Activated CD8-positive, alpha-beta T cell treated with anti-CD3 and anti-CD28 coated beads for 36 hours (primary cell): ENCODE results near the gene GLYATL1. TPM values are rescaled to one million over a fixed set of nuclear protein-coding genes. Genes with fewer than 3 reads are reported as not detected.
A peak's percentile ranks its signal among the peaks of the same experiment; 100 is the strongest.

ENCODE experiments used
- ATAC-seq: fragments of 200-7000 bp; cut with Tn5 transposase; one replicate; pipeline ENCODE4 v1.10.0; 2021; ENCODE audit warnings: mild to moderate bottlenecking, moderate library complexity
- CTCF ChIA-PET: fragments of 350-600 bp; sonication (Branson Sonifier 250); formaldehyde crosslinking; loops from one replicate; lab custom pipeline; 2021; ENCODE audit warnings: antibody characterized with exemption; lab: Charles Lee
- POLR2A ChIA-PET: fragments of 350-600 bp; sonication (Branson Sonifier 250); formaldehyde crosslinking; loops from one replicate; lab custom pipeline; 2021; ENCODE audit warnings: antibody characterized with exemption; lab: Charles Lee
- DNase-seq: peaks from one replicate; pipeline ENCODE4 v3.0.0-alpha.2; 2020
- H3K27ac Mint-ChIP-seq: one replicate; pipeline ENCODE4 v1.8.0; 2021; ENCODE audit warnings: mild to moderate bottlenecking, mixed read lengths
- H3K27me3 Mint-ChIP-seq: one replicate; pipeline ENCODE4 v1.8.0; 2021; ENCODE audit warnings: mixed read lengths
- H3K36me3 Mint-ChIP-seq: one replicate; pipeline ENCODE4 v1.8.0; 2021; ENCODE audit warnings: low read depth, mixed read lengths
- H3K4me1 Mint-ChIP-seq: one replicate; pipeline ENCODE4 v1.8.0; 2021; ENCODE audit warnings: low read depth, mixed read lengths
- H3K4me3 Mint-ChIP-seq: one replicate; pipeline ENCODE4 v1.8.0; 2021; ENCODE audit warnings: mild to moderate bottlenecking, moderate library complexity, mixed read lengths
- H3K9me3 Mint-ChIP-seq: one replicate; pipeline ENCODE4 v1.8.0; 2021; ENCODE audit warnings: mixed read lengths
- intact Hi-C: fragments of 100-400 bp; cut with micrococcal nuclease; formaldehyde crosslinking; loops from one replicate; pipeline ENCODE4 v1.10.0; 2022
- total RNA-seq, 2 experiments: library from RNA; stranded (reverse); gene quantifications; one replicate each; pipeline ENCODE4 v1.2.3, GENCODE V29; 2021
- TF ChIP-seq, protein P1 (sequence below): fragments of 200-600 bp; IDR thresholded peaks from one replicate; pipeline ENCODE4 v1.8.0; 2022; ENCODE audit warnings: antibody characterized with exemption, mild to moderate bottlenecking

Gene GLYATL1
- total RNA-seq, 2 experiments from 2014 or later: 0.18 TPM; not detected in 1

DNA sequence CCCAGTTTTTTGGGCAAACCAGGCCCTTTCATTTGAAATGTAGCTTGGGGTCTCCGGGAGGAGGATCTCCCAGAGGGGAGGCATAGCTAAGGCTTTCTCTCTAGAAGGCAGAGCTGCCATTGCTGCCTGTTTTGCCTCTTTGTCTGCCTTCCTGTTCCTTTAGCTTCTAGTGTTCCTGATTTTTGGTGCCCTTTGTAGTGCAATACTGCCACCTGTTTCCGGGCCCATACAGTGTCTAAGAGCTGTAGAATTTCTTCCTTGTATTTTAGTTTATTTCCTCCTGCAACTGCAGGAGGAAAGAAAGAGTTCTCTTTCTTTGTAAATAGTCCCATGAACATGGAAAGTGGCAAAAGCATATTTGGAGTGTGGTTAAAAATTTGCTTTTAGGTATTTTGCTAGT is 19.3 kb upstream of the GLYATL1 start:
- intact Hi-C loops: no loop called here
- Mint-ChIP-seq H3K4me1 (peaks cover 9% of the 10 kb centered on the region), H3K36me3 (no peaks in the 10 kb centered on the region), H3K4me3 (no peak overlapping the region), H3K9me3 (peaks cover 15% of the 10 kb centered on the region), H3K27ac (no peak overlapping the region), H3K27me3 (no peaks in the 10 kb centered on the region)
- ATAC-seq (no peak), DNase-seq (no peak)
- ChIA-PET POLR2A (no interaction called here), CTCF (interaction anchor here (1.3 kb wide), 2 partner anchors 13 to 131 kb away, joined by 3 read pairs; no protein-coding TSS in a partner anchor)
- TF ChIP-seq, protein P1, sequence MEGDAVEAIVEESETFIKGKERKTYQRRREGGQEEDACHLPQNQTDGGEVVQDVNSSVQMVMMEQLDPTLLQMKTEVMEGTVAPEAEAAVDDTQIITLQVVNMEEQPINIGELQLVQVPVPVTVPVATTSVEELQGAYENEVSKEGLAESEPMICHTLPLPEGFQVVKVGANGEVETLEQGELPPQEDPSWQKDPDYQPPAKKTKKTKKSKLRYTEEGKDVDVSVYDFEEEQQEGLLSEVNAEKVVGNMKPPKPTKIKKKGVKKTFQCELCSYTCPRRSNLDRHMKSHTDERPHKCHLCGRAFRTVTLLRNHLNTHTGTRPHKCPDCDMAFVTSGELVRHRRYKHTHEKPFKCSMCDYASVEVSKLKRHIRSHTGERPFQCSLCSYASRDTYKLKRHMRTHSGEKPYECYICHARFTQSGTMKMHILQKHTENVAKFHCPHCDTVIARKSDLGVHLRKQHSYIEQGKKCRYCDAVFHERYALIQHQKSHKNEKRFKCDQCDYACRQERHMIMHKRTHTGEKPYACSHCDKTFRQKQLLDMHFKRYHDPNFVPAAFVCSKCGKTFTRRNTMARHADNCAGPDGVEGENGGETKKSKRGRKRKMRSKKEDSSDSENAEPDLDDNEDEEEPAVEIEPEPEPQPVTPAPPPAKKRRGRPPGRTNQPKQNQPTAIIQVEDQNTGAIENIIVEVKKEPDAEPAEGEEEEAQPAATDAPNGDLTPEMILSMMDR: no peak

DNA sequence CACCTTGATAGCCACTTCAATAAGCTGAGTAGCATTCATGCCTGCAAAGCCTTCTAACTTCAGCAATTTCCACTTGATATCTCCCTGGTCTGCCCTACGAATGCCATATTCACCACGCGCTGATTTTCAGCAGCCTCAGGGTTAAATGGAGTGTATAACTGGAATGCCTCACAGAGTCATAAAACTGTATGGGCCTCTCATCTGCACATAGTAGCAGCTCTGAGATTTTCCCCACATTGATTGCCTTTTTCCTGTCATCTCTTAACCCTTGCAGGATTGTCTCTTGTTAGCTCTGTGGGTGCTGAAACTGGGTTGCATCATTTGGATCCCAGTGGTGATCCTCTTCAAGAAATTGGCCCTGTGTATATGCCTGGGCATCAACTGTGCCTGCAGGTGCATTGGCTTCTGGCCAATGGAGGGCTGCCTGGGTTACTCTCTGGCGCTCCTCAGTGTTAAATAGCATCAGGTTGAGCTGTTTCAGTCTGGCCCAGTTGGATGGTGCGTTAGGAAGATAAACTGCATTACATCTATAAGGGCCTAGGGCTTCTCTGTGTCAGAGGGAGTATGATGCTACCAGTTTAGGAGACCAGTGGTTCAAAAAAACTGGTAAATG is 17.4 kb upstream of the GLYATL1 start:
- CTCF ChIA-PET: interaction anchor here (1.0 to 1.4 kb wide), 2 partner anchors 107 to 137 kb away, joined by 3 read pairs; no protein-coding TSS in a partner anchor

DNA sequence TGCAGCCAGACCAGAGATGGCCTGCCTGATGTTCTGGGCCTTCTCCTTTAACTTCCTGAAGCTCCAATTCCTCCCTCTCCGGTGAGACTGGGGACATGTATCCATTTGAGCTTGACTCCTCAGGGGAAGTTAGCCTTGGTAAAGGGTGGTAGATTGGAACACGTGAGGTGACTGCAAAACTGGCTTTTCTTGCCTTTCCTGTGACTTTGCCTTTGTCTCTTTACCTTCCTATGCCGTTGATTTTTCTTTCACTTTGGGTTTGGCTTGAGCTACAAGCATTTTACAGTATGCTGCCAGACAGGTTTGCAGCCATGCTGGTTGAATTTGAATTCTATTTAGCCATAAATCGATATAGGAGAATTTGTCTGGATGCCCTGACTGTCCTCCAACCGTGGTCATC is 16.8 kb upstream of the GLYATL1 start:
- H3K4me3 Mint-ChIP-seq: no peak overlapping the region
- H3K9me3 Mint-ChIP-seq: peaks cover 6% of the 10 kb centered on the region
- ChIA-PET CTCF (interaction anchor here (1.0 to 1.4 kb wide), 2 partner anchors 107 to 136 kb away, joined by 3 read pairs; no protein-coding TSS in a partner anchor), POLR2A (no interaction called here)
- no peaks in the 10 kb centered on the region for H3K36me3 Mint-ChIP-seq
- ATAC-seq (no peak), DNase-seq (no peak)
- H3K27ac Mint-ChIP-seq: no peak overlapping the region
- H3K27me3 Mint-ChIP-seq: peaks cover under 1% of the 10 kb centered on the region
- intact Hi-C loops: no loop called here
- H3K4me1 Mint-ChIP-seq: peaks cover 11% of the 10 kb centered on the region
- TF ChIP-seq, protein P1: no peak

More for the DNA sequence above, 17.4 kb upstream of the GLYATL1 start:
- Mint-ChIP-seq H3K4me1 (peaks cover 9% of the 10 kb centered on the region), H3K9me3 (peaks cover 12% of the 10 kb centered on the region), H3K36me3 (no peaks in the 10 kb centered on the region), H3K27ac (no peak overlapping the region), H3K27me3 (no peaks in the 10 kb centered on the region), H3K4me3 (no peak overlapping the region)
- TF ChIP-seq, protein P1: no peak
- DNase-seq (no peak), ATAC-seq (no peak)
- intact Hi-C loops: no loop called here
- POLR2A ChIA-PET: no interaction called here

DNA sequence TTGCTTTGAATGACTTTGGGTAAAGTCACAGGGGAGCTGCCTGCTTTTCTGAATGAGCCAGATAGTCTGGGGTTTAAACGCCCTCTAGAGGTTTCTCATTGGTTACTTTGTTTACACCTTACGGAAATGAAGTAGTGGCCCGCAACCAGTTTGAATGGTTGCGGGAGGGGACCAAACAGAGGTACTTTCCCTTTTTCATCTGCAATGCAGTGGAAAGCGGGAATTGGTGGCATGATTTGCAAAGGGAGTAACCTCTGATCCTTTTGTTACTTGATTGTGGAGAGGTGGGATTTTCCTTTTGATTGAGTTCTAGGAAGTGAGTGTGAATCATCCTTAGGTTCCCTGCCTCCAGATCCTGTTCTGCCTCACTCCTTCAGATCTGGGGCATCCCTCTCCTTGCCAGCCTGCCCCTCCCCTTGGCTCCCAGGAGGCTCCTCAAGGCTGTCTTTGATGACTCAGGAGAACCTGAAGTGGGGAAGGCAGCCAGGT is 15.9 kb upstream of the GLYATL1 start:
- Mint-ChIP-seq H3K4me1 (peaks cover 19% of the 10 kb centered on the region), H3K9me3 (peaks cover under 1% of the 10 kb centered on the region), H3K27me3 (peaks cover 1% of the 10 kb centered on the region), H3K4me3 (no peak overlapping the region), H3K36me3 (no peaks in the 10 kb centered on the region), H3K27ac (no peak overlapping the region)
- intact Hi-C loops: no loop called here
- POLR2A ChIA-PET: no interaction called here
- ATAC-seq (peak; percentile 85), DNase-seq (peak; percentile 25)
- CTCF ChIA-PET: interaction anchor here (1.4 kb wide), 1 partner anchor 106 kb away, joined by 3 read pairs; no protein-coding TSS in a partner anchor
- TF ChIP-seq, protein P1: peak; percentile 32

DNA sequence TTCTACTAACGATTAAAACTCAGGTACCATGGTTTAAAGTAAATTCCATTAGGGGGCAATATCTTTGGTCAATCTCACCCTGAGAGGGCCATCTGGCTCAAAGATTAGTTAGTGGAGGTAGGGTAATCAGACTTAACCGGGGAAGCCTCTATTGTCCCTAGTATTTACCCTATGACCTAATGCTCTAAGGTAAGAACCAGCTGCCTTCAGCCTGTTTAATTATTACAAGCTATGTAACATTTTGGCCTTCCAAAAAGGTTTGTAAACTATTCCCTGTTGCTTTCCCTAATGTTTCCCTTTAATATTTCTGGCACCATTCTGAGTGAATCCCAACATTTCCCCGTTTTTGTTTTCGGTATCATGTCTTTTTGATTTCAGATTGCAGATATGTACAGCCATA is 15.1 kb upstream of the GLYATL1 start:
- DNase-seq (no peak), ATAC-seq (no peak)
- H3K4me1 Mint-ChIP-seq: peaks cover 19% of the 10 kb centered on the region
- no peaks in the 10 kb centered on the region for H3K9me3 Mint-ChIP-seq
- POLR2A ChIA-PET: interaction anchor here (0.6 kb wide), 1 partner anchor 360 kb away, joined by 3 read pairs; no protein-coding TSS in a partner anchor
- no peaks in the 10 kb centered on the region for H3K36me3 Mint-ChIP-seq
- intact Hi-C loops: no loop called here
- TF ChIP-seq, protein P1: no peak
- no peak overlapping the region for H3K4me3 Mint-ChIP-seq
- CTCF ChIA-PET: no interaction called here
- no peak overlapping the region for H3K27ac Mint-ChIP-seq
- H3K27me3 Mint-ChIP-seq: peaks cover 1% of the 10 kb centered on the region
